Subcutaneous abdominal adipose tissue (tissue), 5 donors: ENCODE measurements around the gene PSME3IP1.
"Not testable (repeated sequence)": the region's sequence is repeated elsewhere in the genome, so short reads cannot be mapped to it uniquely, and the experiment has no call there.

ENCODE experiments used
- H3K27ac ChIP-seq: one replicate; pipeline ENCODE4 v1.7.0; 2013; ENCODE audit warnings: low read depth, mild to moderate bottlenecking, inconsistent platforms, low read length, moderate library complexity
- H3K27me3 ChIP-seq, 5 donors: one replicate each; pipeline ENCODE4 v1.7.0; 2013; ENCODE audit warnings: low read length in 5 of 5, inconsistent platforms in 1 of 5; ENCODE audit not compliant: control insufficient read depth in 5 of 5, insufficient read depth in 4 of 5
- H3K36me3 ChIP-seq, 5 donors: one replicate each; pipeline ENCODE4 v1.7.0; 2013; ENCODE audit warnings: low read length in 5 of 5; ENCODE audit not compliant: control insufficient read depth in 5 of 5, insufficient read depth in 5 of 5
- H3K4me1 ChIP-seq, 5 donors: one replicate each; pipeline ENCODE4 v1.7.0; 2013; ENCODE audit warnings: low read length in 5 of 5, mild to moderate bottlenecking in 3 of 5, moderate library complexity in 1 of 5; ENCODE audit not compliant: control insufficient read depth in 5 of 5, insufficient read depth in 5 of 5
- H3K4me3 ChIP-seq, 5 donors: one replicate each; pipeline ENCODE4 v1.7.0; 2013; ENCODE audit warnings: low read length in 5 of 5, low read depth in 1 of 5
- H3K9ac ChIP-seq, 5 donors: one replicate each; pipeline ENCODE4 v1.7.0; 2013; ENCODE audit warnings: low read length in 5 of 5, mild to moderate bottlenecking in 4 of 5, moderate library complexity in 3 of 5
- H3K9me3 ChIP-seq, 5 donors: one replicate each; pipeline ENCODE4 v1.7.0; 2013; ENCODE audit warnings: low read length in 5 of 5; ENCODE audit not compliant: control insufficient read depth in 5 of 5
- donor health status: healthy.
- donor health status: healthy.
- donor health status: healthy.
- donor health status: healthy.
- donor health status: healthy.

PSME3IP1 gene

DNA sequence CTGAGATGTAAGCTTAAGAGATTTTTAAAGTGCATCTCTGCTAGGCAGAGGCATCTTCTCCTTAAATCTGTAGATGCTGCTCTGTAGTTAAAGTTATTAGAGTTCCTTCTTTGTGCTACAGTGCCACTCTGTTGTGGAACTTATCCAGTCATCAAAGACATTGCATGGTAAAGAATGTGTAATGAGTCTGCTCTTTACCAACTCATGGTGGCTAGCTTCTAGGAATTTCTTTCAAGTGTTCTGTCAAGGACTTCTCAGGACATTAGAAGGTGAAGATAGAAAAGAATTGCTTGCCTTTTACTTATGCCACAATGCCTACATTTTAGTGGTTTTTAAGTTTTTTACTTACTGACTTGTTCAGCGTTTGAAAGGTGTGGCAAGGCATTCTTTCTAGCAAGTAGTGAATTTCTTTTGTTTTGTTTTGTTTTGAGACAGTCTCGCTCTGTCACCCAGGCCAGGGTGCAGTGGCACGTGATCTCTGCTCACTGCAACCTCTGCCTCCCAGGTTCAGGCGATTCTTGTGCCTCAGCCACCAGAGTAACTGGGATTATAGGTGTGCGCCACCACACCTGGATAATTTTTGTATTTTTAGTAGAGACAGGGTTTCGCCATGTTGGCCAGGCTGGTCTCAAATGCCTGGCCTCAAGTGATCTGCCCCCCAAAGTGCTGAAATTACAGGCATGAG, 39.0 kb upstream of the PSME3IP1 start:
- H3K36me3 ChIP-seq: peaks cover 43 to 84% (median 61%) of the 10 kb centered on the region in 5 donors
- H3K9me3 ChIP-seq: no peaks in the 10 kb centered on the region
- H3K4me1 ChIP-seq: no peaks in the 10 kb centered on the region
- H3K27ac ChIP-seq: no peak overlapping the region
- H3K27me3 ChIP-seq: no peaks in the 10 kb centered on the region
- no peak overlapping the region for H3K9ac ChIP-seq
- H3K4me3 ChIP-seq: no peak overlapping the region

DNA sequence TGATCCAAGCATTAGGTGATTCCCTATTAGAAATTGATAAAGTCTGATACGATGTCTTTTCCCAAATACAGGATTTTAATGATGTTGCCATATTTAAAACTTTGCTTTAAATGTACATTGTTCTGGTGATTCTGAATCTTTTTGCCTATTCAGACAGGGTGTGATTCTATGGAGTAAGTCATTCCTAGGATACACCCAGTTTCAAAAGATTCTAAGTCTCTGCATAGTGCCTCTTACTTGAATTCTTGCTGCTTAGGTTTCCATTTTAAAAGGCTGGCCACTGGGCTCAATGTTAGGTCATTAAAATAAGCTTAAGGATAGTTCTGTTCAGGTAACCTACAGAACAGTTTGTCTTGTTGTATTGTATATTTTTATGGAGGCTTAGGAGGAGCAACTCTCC, 37.2 kb upstream of the PSME3IP1 start:
- Histone ChIP-seq H3K27me3 (no peaks in the 10 kb centered on the region), H3K4me3 (no peak overlapping the region), H3K4me1 (no peaks in the 10 kb centered on the region), H3K27ac (no peak overlapping the region), H3K36me3 (peaks cover 51 to 83% (median 66%) of the 10 kb centered on the region in 5 donors), H3K9me3 (peaks cover 0 to 3% (median 0%) of the 10 kb centered on the region in 5 donors), H3K9ac (no peak overlapping the region)

DNA sequence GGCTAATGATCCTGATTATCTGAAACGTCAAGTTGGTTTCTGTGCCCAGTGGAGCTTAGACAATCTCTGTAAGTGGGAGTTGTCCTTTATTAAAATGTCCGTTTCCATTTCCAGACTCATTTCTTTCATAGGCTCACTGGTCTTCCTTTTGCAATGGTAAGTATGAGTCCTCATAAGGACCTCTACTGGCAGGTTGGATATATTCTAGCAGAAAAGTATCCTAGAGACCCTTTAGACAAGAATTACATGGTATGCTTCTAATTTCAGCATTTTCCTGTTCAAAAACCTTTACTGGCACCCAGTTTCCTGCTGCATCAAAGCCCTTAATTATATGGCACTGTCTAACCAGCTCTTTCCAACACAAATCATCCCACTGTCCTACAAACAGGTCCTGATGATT, 31.1 kb upstream of the PSME3IP1 start:
- peak overlapping the region in 3 of 5 donors; percentile 9 to 39 (median 15) for H3K4me3 ChIP-seq
- H3K36me3 ChIP-seq: peaks cover 65 to 84% (median 76%) of the 10 kb centered on the region in 5 donors
- peaks cover 0 to 23% (median 17%) of the 10 kb centered on the region in 5 donors for H3K9me3 ChIP-seq

DNA sequence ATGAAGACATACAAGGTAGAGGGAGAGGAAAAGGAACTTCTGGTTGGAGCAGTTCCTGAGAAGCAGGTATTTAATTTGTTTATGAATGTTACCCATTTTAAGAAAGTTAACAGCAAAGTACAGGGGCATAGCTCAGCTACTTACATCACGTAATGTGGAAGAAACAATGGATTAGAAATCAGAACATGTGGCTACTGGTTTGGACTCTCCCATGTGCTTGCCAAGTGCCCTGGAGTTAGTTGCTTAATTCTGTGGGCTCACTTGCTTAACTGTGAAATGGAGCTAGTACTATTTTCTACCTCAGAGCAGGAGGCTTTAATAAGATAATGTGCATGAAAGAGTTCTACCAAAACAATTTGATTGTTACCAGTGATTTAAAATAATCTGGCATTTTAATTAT, 27.6 kb upstream of the PSME3IP1 start:
- Histone ChIP-seq H3K27me3 (no peaks in the 10 kb centered on the region), H3K9me3 (peaks cover 0 to 20% (median 17%) of the 10 kb centered on the region in 5 donors), H3K4me3 (no peak overlapping the region), H3K36me3 (peaks cover 56 to 82% (median 74%) of the 10 kb centered on the region in 5 donors), H3K9ac (no peak overlapping the region), H3K27ac (no peak overlapping the region), H3K4me1 (no peaks in the 10 kb centered on the region)

More for the DNA sequence above, 31.1 kb upstream of the PSME3IP1 start:
- no peak overlapping the region for H3K9ac ChIP-seq
- H3K27me3 ChIP-seq: no peaks in the 10 kb centered on the region
- H3K27ac ChIP-seq: no peak overlapping the region
- no peaks in the 10 kb centered on the region for H3K4me1 ChIP-seq

DNA sequence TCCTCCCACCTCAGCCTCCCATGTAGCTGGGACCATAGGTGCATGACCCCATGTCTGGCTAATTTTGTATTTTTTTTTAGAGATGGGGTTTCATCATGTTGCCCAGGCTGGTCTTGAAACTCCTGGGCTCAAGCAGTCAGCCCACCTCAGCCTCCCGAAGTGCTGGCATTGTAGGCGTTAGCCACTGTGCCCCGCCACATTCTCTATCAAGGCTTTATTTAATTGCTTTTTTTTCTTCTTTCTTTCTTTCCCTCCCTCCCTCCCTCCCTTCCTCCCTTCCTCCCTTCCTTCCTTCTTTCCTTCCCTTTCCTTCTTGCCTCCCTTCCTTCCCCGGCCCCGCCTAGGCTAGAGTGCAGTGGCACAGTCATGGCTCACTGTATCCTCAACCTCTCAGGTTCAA, 23.9 kb upstream of the PSME3IP1 start:
- Histone ChIP-seq H3K9ac (no peak overlapping the region), H3K27me3 (no peaks in the 10 kb centered on the region), H3K9me3 (no peaks in the 10 kb centered on the region), H3K4me3 (no peak overlapping the region), H3K27ac (no peak overlapping the region), H3K36me3 (peaks cover 41 to 77% (median 62%) of the 10 kb centered on the region in 5 donors), H3K4me1 (no peaks in the 10 kb centered on the region)

DNA sequence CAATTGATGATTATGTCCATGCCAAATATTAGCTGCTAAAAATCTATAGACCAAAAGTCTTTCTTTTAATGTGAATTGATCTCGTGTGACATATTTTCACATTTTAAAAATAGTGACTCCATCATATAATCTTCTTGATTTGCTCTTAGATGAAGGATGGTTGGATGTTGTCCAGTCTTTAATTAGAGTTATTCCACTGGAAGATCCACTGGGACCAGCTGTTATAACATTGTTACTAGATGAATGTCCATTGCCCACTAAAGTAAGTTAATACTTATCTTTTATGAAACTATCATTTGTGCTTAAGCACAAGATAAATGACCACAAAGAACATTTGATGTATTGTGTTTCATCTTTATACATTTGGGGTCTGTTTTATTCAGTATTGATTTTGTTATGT, 23.1 kb upstream of the PSME3IP1 start:
- Histone ChIP-seq H3K27ac (no peak overlapping the region), H3K36me3 (peaks cover 35 to 73% (median 59%) of the 10 kb centered on the region in 5 donors), H3K9me3 (no peaks in the 10 kb centered on the region), H3K4me1 (no peaks in the 10 kb centered on the region), H3K4me3 (no peak overlapping the region), H3K9ac (no peak overlapping the region), H3K27me3 (no peaks in the 10 kb centered on the region)

DNA sequence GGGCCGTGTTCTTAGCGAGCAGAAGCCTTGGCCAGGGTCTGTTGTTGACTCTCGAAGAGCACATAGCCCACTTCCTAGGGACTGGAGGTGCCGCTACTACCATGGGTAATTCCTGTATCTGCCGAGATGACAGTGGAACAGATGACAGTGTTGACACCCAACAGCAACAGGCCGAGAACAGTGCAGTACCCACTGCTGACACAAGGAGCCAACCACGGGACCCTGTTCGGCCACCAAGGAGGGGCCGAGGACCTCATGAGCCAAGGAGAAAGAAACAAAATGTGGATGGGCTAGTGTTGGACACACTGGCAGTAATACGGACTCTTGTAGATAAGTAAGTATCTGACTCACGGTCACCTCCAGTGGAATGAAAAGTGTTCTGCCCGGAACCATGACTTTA, 18.8 kb upstream of the PSME3IP1 start:
- no peaks in the 10 kb centered on the region for H3K9me3 ChIP-seq
- H3K27me3 ChIP-seq: no peaks in the 10 kb centered on the region
- no peaks in the 10 kb centered on the region for H3K4me1 ChIP-seq
- H3K27ac ChIP-seq: no peak overlapping the region
- H3K36me3 ChIP-seq: peaks cover 23 to 41% (median 36%) of the 10 kb centered on the region in 5 donors
- H3K4me3 ChIP-seq: no peak overlapping the region
- no peak overlapping the region for H3K9ac ChIP-seq

DNA sequence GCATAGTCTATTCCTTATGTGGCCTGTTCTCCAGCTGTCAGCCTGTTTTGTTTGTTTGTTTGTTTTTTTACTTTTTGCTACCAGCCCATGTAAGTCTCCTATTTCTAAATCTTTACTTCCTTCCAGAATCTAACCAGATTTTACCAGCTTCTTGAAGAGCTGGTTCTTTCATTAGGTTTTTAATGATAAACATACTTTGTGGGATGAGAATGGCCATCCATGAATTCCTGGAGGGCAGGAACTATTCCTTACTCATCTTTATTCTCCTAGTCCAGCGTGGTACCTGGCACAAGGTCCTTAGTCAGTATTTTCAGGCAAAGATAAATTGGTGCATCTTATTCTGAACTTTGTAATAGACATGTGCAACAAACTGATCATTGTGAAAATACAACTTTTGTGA, 17.6 kb upstream of the PSME3IP1 start:
- Histone ChIP-seq H3K27ac (no peak overlapping the region), H3K36me3 (peaks cover 18 to 33% (median 27%) of the 10 kb centered on the region in 5 donors)

DNA sequence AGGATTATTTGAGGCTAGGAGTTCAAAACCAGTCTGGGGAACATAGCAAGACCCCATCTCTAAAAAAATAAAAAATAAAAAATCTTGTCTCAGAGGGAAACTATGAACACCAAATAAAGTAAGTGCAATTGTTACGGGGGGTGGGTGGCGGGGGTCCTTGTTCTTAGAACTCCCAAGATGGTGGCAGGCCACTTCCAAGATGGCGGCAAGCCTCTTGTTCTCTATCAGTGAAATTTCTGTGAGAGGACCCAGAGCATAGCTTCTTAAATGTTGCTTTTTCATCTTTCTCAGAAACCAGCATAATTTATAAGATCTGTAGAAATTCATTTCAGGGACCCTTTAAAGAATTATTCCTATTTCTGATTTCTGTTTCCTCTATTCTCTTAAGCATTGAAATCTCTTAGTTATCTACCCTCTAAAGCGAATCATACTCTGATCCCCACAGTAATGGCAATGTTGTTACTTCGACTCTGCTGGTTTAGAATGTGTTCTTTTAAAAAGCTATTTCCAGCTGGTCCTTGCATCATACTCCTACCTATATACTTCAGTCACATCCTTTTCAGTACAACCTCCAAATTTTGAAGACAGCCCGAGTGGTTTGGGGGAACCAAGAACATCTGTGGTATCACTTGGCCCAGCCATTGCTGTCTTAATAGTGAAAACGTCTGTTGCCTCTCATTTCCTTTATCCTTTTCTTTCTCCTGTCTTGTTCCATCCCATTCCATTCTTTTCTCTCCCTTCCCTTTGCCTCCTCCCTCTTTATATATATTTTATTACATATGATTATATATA, 16.5 kb upstream of the PSME3IP1 start:
- Histone ChIP-seq H3K9me3 (no peaks in the 10 kb centered on the region), H3K27me3 (no peaks in the 10 kb centered on the region), H3K4me1 (no peaks in the 10 kb centered on the region), H3K4me3 (no peak overlapping the region), H3K36me3 (peaks cover 11 to 27% (median 20%) of the 10 kb centered on the region in 5 donors), H3K9ac (no peak overlapping the region), H3K27ac (no peak overlapping the region)

More for the DNA sequence above, 17.6 kb upstream of the PSME3IP1 start:
- no peaks in the 10 kb centered on the region for H3K9me3 ChIP-seq
- H3K4me1 ChIP-seq: no peaks in the 10 kb centered on the region
- no peaks in the 10 kb centered on the region for H3K27me3 ChIP-seq
- H3K4me3 ChIP-seq: no peak overlapping the region
- no peak overlapping the region for H3K9ac ChIP-seq

DNA sequence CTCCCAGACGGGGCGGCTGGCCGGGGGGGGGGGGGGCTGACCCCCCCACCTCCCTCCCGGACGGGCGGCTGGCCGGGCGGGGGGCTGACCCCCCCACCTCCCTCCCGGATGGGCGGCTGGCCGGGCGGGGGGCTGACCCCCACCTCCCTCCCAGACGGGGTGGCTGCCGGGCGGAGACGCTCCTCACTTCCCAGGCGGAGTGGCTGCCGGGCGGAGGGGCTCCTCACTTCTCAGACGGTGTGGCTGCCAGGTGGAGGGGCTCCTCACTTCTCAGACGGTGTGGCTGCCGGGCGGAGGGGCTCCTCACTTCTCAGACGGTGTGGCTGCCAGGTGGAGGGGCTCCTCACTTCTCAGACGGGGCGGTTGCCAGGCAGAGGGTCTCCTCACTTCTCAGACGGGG, 15.1 kb upstream of the PSME3IP1 start:
- H3K4me1 ChIP-seq, H3K27ac ChIP-seq, H3K27me3 ChIP-seq, H3K4me3 ChIP-seq, H3K9me3 ChIP-seq, H3K9ac ChIP-seq: not testable (repeated sequence)
- peaks cover 9 to 16% (median 15%) of the 10 kb centered on the region in 5 donors for H3K36me3 ChIP-seq
